Activated CD4-positive, alpha-beta T cell treated with anti-CD3 and anti-CD28 coated beads for 48 hours (primary cell): ENCODE measurements around the gene METTL1.

Source experiments
- DNase-seq: peaks from one replicate; pipeline ENCODE4 v3.0.0-alpha.2; 2020

METTL1 gene

GRCh38 chr12:57752668-57753000 is 19.3 kb downstream of the METTL1 start:
- DNase-seq: no peak

GRCh38 chr12:57751788-57752667 is 19.9 kb downstream of the METTL1 start, which contains the start of gene CDK4:
Gene CDK4 (minus strand): TSS chr12:57752310. CDS start chr12:57751717, 593 bp downstream.
- peak; percentile 99 for DNase-seq

- no peak for DNase-seq
Measured at GRCh38 chr12:57751432-57751787, 20.5 kb downstream of the METTL1 start.

GRCh38 chr12:57750561-57751431 is 21.1 kb downstream of the METTL1 start:
- DNase-seq: no peak

- DNase-seq: no peak
Measured at GRCh38 chr12:57749061-57749460, 22.8 kb downstream of the METTL1 start.

GRCh38 chr12:57746025-57746424 is 25.9 kb downstream of the METTL1 start:
- no peak for DNase-seq

GRCh38 chr12:57745485-57745881 is 26.4 kb downstream of the METTL1 start:
- DNase-seq: no peak

- peak; percentile 97 for DNase-seq
Measured at GRCh38 chr12:57744777-57745484, 27.0 kb downstream of the METTL1 start, which contains the start of gene TSPAN31. Gene TSPAN31 (plus strand): TSS chr12:57745039. CDS start chr12:57745155, 116 bp downstream.

- peak; percentile 86 for DNase-seq
Measured at GRCh38 chr12:57744194-57744776, 27.6 kb downstream of the METTL1 start.

GRCh38 chr12:57743769-57744168 is 28.1 kb downstream of the METTL1 start:
- DNase-seq: no peak

GRCh38 chr12:57741844-57742738 is 29.8 kb downstream of the METTL1 start:
- peak; percentile 84 for DNase-seq

GRCh38 chr12:57741413-57741789 is 30.5 kb downstream of the METTL1 start:
- no peak for DNase-seq

- DNase-seq: peak; percentile 76
Measured at GRCh38 chr12:57740656-57741412, 31.1 kb downstream of the METTL1 start.

- DNase-seq: no peak
Measured at GRCh38 chr12:57739914-57740538, 31.9 kb downstream of the METTL1 start.

GRCh38 chr12:57739387-57739786 is 32.5 kb downstream of the METTL1 start:
- DNase-seq: no peak

GRCh38 chr12:57738661-57739237 is 33.2 kb downstream of the METTL1 start, which contains the start of gene AGAP2:
Gene AGAP2 (minus strand): TSS chr12:57738742. CDS start chr12:57738246, 496 bp downstream.
- DNase-seq: no peak

- DNase-seq: no peak
Measured at GRCh38 chr12:57737467-57738460, 34.1 kb downstream of the METTL1 start.

- no peak for DNase-seq
Measured at GRCh38 chr12:57736741-57737466, 35.0 kb downstream of the METTL1 start.
